Rectal smooth muscle tissue (tissue), 1 donor: ENCODE measurements around the gene MYH10.

Source experiments
- H3K27ac ChIP-seq: one replicate; pipeline ENCODE4 v1.7.0; 2013; ENCODE audit warnings: low read depth, low read length, inconsistent platforms
- H3K27me3 ChIP-seq: one replicate; pipeline ENCODE4 v1.7.0; 2013; ENCODE audit warnings: low read length; ENCODE audit not compliant: control insufficient read depth, insufficient read depth
- H3K36me3 ChIP-seq: one replicate; pipeline ENCODE4 v1.7.0; 2013; ENCODE audit warnings: low read length; ENCODE audit not compliant: control insufficient read depth, insufficient read depth
- H3K4me1 ChIP-seq: one replicate; pipeline ENCODE4 v1.7.0; 2013; ENCODE audit warnings: low read length; ENCODE audit not compliant: control insufficient read depth, insufficient read depth
- H3K4me3 ChIP-seq: one replicate; pipeline ENCODE4 v1.7.0; 2013; ENCODE audit warnings: low read length
- H3K9ac ChIP-seq: one replicate; pipeline ENCODE4 v1.7.0; 2013; ENCODE audit warnings: low read length

MYH10 gene

GRCh38 chr17:8630227-8630801 lies at the start of gene MYH10:
TSS of gene MYH10 (minus strand) at chr17:8630725. CDS start at chr17:8623246, 7,479 bp downstream.
- H3K27me3 ChIP-seq, result peaks cover 3% of the 10 kb centered on the region
- H3K4me3 ChIP-seq, result peak within 1 kb of the TSS; percentile 89
- H3K27ac ChIP-seq, result peak within 1 kb of the TSS; percentile 68
- H3K4me1 ChIP-seq, result peaks cover 4% of the 10 kb centered on the region
- no peak within 1 kb of the TSS for H3K9ac ChIP-seq
- no peaks in the 10 kb centered on the region for H3K36me3 ChIP-seq

- Histone ChIP-seq H3K36me3 (no peaks in the 10 kb centered on the region), H3K27ac (no peak overlapping the region), H3K27me3 (no peaks in the 10 kb centered on the region), H3K4me3 (no peak overlapping the region), H3K4me1 (peaks cover 9% of the 10 kb centered on the region), H3K9ac (no peak overlapping the region)
Observed at GRCh38 chr17:8679126-8679525, 48.6 kb upstream of the MYH10 start.

GRCh38 chr17:8675306-8675705 lies 44.8 kb upstream of the MYH10 start:
- Histone ChIP-seq H3K27me3 (no peaks in the 10 kb centered on the region), H3K9ac (no peak overlapping the region), H3K27ac (no peak overlapping the region), H3K4me3 (no peak overlapping the region), H3K36me3 (no peaks in the 10 kb centered on the region), H3K4me1 (peaks cover 6% of the 10 kb centered on the region)

- Histone ChIP-seq H3K4me1 (peaks cover 6% of the 10 kb centered on the region), H3K4me3 (no peak overlapping the region), H3K9ac (no peak overlapping the region), H3K27me3 (no peaks in the 10 kb centered on the region), H3K27ac (peak overlapping the region; percentile 44), H3K36me3 (no peaks in the 10 kb centered on the region)
Observed at GRCh38 chr17:8674344-8675305, 44.1 kb upstream of the MYH10 start.

DNA sequence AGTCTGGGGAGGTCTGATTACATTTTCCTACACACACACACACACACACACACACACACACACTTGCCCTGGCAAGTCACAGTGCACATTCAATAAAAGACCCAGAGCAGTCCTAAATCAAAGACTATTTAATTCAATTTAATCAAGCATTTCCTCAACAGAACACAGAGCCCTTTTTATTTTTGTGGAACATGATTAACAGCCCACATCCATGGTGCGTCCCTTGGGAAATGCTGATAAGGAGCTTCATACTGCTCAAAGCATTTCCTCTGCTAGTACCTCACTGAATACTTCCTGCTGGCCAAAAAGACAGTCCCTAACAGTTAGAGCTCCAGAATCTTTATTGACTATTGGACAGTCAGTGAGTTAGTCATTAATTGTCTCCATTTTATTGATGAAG lies 43.1 kb upstream of the MYH10 start:
- H3K27ac ChIP-seq, result no peak overlapping the region
- peaks cover 6% of the 10 kb centered on the region for H3K4me1 ChIP-seq
- H3K9ac ChIP-seq, result no peak overlapping the region
- no peaks in the 10 kb centered on the region for H3K36me3 ChIP-seq
- H3K27me3 ChIP-seq, result no peaks in the 10 kb centered on the region
- no peak overlapping the region for H3K4me3 ChIP-seq

DNA sequence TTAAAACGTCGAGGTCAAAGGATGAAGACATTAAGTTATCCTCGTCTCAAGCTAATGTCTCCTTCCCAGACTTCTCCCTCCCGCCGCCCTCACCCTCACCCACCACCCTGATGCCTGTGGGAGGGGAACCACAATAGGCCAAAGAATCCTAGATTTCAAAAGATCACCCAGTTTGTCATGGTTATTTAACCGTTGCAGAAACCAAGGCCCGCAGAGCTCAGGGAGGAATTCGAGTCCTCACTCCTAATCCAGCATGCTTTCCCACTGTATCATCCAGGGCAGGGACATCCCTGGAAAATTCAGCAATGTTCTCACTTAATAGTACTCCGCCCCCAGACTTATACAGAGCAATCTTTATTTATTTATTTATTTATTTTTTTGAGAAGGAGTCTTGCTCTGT lies 41.8 kb upstream of the MYH10 start:
- Histone ChIP-seq H3K4me3 (no peak overlapping the region), H3K27ac (no peak overlapping the region), H3K4me1 (peaks cover 6% of the 10 kb centered on the region), H3K9ac (no peak overlapping the region), H3K27me3 (no peaks in the 10 kb centered on the region), H3K36me3 (no peaks in the 10 kb centered on the region)

- Histone ChIP-seq H3K9ac (no peak overlapping the region), H3K4me3 (no peak overlapping the region), H3K27me3 (no peaks in the 10 kb centered on the region), H3K4me1 (peaks cover 4% of the 10 kb centered on the region), H3K27ac (no peak overlapping the region), H3K36me3 (no peaks in the 10 kb centered on the region)
Observed at GRCh38 chr17:8670421-8670820, 39.9 kb upstream of the MYH10 start.

DNA sequence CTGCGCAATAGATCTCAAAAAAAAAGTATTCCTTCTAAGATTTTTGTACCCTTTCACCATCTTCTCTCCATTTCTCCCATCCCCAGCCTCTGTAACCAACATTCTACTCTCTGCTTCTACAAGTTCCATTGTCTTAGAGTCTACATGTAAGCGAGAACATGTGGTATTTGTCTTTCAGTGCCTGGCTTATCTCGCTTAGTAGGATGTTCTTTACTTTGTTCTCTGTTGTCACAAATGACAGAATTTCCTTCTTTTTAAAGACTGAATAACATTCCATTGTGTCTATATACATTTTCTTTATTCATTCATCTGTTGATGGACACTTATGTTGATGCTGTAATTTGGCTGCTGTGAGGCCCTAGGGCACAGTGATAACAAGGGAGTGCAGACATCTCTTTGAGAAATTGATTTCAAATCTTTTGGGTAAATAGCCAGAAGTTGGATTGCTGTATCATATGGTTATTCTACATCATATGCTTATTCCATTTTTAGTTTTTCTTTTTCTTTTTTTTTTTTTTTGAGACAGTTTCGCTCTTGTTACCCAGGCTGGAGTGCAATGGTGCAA lies 37.7 kb upstream of the MYH10 start:
- no peak overlapping the region for H3K4me3 ChIP-seq
- no peaks in the 10 kb centered on the region for H3K4me1 ChIP-seq
- H3K27me3 ChIP-seq, result no peaks in the 10 kb centered on the region
- H3K27ac ChIP-seq, result no peak overlapping the region
- no peaks in the 10 kb centered on the region for H3K36me3 ChIP-seq
- H3K9ac ChIP-seq, result no peak overlapping the region

DNA sequence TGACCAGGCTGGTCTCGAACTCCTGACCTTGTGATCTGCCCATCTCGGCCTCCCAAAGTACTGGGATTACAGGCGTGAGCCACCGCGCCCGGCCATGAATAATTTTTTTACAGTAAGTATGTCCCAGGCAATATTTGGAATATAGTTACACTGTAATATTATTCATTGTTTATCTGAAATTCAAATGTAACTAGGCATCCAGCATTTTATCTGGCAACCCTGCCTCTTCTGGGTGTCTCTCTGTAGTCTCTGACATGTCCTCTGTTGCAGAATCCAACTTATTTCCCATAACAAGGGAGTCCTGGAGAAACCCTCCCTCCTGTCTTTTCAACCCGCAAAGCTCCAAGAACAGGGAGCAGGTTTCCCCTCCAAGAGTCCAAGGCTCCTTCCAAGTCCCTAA lies 36.9 kb upstream of the MYH10 start:
- Histone ChIP-seq H3K9ac (no peak overlapping the region), H3K4me1 (no peaks in the 10 kb centered on the region), H3K27ac (no peak overlapping the region), H3K4me3 (no peak overlapping the region), H3K36me3 (no peaks in the 10 kb centered on the region), H3K27me3 (no peaks in the 10 kb centered on the region)

DNA sequence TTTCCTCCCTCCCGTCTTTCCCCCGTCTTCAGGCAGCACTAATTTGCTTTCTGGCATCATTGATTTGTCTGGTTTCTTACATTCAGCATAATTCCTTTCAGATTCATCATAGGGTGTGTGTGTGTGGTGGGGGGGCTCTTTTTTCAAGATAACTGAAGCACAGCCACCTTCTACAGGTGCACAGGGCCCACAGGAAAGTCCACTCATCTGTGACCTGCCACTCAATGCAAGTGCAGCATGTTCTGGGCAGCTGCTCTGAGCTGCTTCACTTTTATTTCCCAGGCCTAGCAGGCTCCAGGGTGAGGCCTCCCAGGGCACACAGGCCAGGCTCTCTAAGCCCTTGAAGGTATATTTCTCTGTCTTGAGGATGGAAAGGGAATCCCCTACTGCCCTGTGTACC lies 35.2 kb upstream of the MYH10 start:
- H3K9ac ChIP-seq, result no peak overlapping the region
- H3K27ac ChIP-seq, result no peak overlapping the region
- no peaks in the 10 kb centered on the region for H3K4me1 ChIP-seq
- no peak overlapping the region for H3K4me3 ChIP-seq
- no peaks in the 10 kb centered on the region for H3K27me3 ChIP-seq
- no peaks in the 10 kb centered on the region for H3K36me3 ChIP-seq

- Histone ChIP-seq H3K9ac (no peak overlapping the region), H3K36me3 (no peaks in the 10 kb centered on the region), H3K4me1 (no peaks in the 10 kb centered on the region), H3K4me3 (no peak overlapping the region), H3K27ac (no peak overlapping the region), H3K27me3 (no peaks in the 10 kb centered on the region)
Observed at GRCh38 chr17:8664456-8665126, 34.1 kb upstream of the MYH10 start.

GRCh38 chr17:8662973-8663372 lies 32.4 kb upstream of the MYH10 start:
- no peak overlapping the region for H3K27ac ChIP-seq
- H3K4me1 ChIP-seq, result no peaks in the 10 kb centered on the region
- H3K36me3 ChIP-seq, result no peaks in the 10 kb centered on the region
- H3K27me3 ChIP-seq, result no peaks in the 10 kb centered on the region
- H3K9ac ChIP-seq, result no peak overlapping the region
- H3K4me3 ChIP-seq, result no peak overlapping the region
